ENCODE data around the gene NAT10.

DNA sequence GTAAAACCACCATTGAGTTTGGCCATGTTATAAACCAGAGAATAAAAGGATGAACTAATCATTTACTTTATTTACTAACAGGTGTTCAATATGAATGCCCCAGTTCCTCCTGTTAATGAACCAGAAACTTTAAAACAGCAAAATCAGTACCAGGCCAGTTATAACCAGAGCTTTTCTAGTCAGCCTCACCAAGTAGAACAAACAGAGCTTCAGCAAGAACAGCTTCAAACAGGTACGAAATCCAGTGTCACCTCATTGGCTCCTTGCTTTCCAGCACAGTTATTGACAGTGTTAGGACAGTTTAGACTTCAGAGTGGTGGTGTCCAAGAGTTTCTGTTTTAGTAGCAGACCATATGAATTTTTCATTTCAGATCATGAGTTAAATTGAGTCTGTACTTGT lies 13.6 kb upstream of the NAT10 start:
- no peak for TF ChIP-seq EZH2 (IDR thresholded peaks at IDR 0.05; ENCODE audit: low read length, unreplicated experiment)
- TF ChIP-seq, protein P1, sequence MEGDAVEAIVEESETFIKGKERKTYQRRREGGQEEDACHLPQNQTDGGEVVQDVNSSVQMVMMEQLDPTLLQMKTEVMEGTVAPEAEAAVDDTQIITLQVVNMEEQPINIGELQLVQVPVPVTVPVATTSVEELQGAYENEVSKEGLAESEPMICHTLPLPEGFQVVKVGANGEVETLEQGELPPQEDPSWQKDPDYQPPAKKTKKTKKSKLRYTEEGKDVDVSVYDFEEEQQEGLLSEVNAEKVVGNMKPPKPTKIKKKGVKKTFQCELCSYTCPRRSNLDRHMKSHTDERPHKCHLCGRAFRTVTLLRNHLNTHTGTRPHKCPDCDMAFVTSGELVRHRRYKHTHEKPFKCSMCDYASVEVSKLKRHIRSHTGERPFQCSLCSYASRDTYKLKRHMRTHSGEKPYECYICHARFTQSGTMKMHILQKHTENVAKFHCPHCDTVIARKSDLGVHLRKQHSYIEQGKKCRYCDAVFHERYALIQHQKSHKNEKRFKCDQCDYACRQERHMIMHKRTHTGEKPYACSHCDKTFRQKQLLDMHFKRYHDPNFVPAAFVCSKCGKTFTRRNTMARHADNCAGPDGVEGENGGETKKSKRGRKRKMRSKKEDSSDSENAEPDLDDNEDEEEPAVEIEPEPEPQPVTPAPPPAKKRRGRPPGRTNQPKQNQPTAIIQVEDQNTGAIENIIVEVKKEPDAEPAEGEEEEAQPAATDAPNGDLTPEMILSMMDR (conservative IDR thresholded peaks at IDR 0.05; ENCODE audit: low read depth, low read length) = no peak
